SH-SY5Y (cell line): Measurements from ENCODE around the gene LDAH.

Experiments used
- GATA2 ChIP-seq: IDR thresholded peaks from 2 replicates; pipeline ENCODE4 v1.6.1; 2011; ENCODE audit warnings: mild to moderate bottlenecking, low read depth, low read length
- GATA3 ChIP-seq: IDR thresholded peaks from 2 replicates; pipeline ENCODE4 v1.6.1; 2011; ENCODE audit warnings: low read depth, mild to moderate bottlenecking, low read length, moderate library complexity

DNA sequence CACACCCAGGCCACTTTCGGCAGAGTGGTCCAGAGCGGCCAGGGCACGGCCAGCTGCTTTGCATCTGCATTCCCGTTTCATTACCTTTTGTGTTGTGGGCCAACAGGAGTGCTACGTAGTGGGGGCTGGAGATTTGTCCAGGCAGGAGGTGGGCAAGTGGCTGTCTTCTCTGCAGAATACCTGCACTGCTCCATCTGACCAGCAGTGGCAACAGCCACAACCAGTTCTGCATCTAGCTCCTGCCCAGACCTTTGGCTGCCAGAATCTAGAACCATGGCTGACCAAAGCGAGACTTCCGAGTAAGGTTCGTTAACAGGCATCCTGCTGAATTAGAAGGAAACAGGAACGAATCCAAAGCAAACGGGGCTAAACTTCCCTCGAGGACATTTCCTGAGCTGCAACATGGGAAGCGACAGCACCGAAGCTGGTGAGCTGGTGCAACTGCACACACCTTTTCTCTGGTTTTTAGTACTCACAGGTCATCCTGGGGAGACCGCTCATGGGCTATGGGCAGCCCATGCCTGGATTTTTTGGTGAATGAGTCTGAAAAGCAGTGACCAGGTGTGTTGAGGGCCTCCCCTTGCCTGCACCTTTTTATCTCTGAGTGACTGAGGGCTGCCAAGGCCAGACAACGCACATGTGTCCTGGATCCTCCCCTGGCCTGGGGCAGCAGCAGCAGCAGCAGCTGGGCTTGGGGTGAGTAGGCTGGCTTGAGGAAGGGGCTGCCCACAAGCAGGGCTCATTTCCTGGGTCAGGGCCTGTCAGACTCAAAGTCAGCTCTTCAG, 145.4 kb downstream of the LDAH start:
- TF ChIP-seq GATA2 (no peak), GATA3 (no peak)
